Stimulated activated CD8-positive, alpha-beta memory T cell treated with anti-CD3 and anti-CD28 coated beads, Interleukin-4, amount 100 ng/mL, for 1 hour (primary cell): Measurements from ENCODE around the gene LGR6.
A peak's percentile ranks its signal among the peaks of the same experiment; 100 is the strongest.
"Not testable (repeated sequence)": the region's sequence is repeated elsewhere in the genome, so short reads cannot be mapped to it uniquely, and the experiment has no call there.

Source experiments
- DNase-seq, 2 donors: peaks; one replicate each; pipeline ENCODE4 v3.0.0-alpha.2; 2020; ENCODE audit warnings: low read depth in 2 of 2, low spot score in 1 of 2

Gene LGR6

DNA sequence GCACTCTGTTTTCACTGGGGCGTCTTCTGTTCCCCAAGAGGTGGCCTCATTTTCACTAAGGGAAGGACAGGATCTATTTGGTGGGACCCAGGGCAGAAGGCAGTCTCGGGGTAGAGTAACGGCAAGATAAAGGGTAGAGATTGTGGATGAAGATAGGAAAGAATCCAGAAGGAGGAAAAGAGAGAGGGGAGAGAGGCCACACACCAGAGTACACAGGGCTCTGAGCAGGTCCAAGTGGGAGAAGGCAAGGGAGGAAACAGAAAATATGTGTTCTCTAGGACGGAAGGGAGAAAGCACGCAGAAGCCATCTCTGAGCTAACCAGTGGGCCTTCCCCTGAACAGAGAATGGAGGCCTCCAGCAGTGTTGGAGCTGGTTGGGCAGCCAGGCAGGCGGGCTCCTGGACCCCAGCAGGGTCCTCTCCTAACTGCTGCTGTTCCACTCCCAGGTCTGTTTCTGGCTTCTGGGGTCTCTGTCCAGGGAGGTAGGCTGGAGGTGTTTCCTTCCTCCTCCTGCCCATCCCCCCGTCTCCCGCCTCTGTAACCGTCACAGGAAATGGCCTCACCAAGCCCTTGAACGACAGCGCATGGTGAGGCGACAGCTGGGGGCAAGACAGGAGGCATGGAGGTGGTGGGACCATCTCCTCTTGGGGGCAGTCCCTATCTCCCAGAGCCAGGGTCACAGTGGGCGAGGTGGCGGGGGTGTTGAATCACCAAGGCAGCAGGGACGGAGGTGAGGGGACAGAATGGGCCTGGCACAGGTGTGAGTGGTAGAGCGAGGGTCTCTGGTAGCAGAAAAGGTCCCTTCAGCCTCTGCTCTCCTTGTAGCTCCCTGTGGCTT is 33.8 kb upstream of the LGR6 start:
- DNase-seq: peak in 1 of 2 donors; percentile 35

DNA sequence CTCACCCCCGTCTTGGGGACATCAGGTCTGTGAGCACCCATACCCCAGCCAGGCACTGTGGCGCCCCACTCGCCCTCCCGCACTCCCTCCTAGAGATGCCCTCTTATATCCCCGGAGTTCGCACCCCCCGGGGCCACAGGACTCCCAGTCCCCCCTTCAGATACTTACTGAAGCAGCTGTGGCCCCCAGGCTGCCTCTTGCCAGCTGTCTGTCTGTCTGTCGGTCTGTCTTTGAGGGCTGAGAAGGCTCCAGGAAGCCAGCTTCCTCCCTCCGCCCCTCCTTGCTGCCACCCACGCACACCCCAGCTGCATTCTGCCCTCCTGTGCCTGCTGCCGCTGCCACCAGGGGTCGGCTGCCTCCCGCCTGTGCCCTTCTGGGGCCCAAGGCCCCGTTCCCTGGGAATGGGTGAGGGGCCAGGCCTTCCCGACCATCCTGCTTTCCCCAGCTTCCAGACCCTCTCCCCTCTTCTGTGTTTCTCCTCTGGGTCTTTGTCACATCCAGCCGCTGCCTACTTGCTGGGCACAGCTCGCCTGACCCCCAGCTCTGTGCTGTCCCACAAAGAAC is 33.1 kb upstream of the LGR6 start, which contains the start of gene PTPN7:
Gene PTPN7, minus strand, starts transcription at position 226 of the 564 bp plus-strand sequence. CDS start 1,200 bp downstream, outside the sequence.
- peak in 1 of 2 donors; percentile 77 for DNase-seq

DNA sequence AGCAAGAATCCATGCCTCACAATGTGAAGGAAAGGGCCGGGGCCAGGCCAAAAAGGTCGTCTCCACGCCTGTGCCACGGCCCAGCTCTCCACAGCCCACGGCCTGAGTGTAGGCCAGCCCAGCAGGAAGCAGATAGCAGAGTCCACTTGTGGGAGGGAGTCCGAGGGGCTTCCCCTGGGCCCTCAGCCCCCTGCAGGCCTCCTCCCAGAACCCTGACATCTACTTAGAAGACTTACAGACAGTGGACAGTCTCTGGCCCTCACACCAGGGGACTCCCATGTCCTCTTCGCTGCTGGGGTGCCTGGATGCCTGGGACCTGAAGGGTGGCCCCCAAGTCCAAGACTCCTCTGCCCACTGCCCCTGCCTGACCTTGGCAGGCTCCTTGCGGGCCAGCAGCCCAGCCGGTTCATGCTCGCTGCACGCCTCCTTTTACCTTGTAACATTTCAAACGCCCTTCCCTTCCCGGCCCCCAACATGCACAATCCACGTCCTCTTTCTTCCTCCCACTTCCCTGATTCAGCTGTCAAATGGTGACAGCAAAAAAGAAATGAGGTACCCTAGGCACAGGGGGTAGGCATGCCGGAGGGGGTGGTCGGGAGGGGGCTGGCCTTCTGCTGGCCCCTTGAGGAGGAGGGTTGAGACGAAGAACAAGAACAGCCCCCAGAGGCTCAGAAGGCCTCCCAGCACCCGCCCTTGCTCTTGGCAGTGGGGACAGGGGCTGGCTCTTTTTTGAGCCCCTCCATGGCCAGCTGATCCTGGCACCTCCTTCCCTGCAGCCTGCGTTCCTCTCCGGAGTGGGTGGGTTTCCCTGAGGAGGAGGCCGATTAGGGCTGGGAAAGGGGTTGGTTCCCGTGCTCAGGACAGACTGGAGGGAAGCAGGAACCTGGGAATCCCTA is 32.2 kb upstream of the LGR6 start:
- no peak for DNase-seq

DNA sequence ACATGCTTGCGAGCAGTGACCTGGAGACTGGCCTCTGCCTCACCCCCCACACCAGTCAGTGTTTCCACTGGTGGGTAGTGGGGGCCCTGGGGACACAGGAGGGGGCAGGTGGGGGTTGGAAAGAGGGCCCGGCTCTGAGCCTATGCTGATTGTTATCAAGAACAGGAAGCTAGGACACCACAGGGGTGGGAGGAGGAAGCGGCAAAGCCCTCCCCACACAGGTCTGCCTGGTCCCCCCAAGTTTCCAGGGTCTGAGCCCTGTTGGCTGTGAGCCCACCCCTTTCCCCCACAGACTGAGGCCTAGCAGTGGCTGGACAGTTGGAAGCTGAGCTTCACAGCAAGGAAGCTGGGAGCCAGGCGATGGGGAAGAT is 31.6 kb upstream of the LGR6 start:
- no peak for DNase-seq

DNA sequence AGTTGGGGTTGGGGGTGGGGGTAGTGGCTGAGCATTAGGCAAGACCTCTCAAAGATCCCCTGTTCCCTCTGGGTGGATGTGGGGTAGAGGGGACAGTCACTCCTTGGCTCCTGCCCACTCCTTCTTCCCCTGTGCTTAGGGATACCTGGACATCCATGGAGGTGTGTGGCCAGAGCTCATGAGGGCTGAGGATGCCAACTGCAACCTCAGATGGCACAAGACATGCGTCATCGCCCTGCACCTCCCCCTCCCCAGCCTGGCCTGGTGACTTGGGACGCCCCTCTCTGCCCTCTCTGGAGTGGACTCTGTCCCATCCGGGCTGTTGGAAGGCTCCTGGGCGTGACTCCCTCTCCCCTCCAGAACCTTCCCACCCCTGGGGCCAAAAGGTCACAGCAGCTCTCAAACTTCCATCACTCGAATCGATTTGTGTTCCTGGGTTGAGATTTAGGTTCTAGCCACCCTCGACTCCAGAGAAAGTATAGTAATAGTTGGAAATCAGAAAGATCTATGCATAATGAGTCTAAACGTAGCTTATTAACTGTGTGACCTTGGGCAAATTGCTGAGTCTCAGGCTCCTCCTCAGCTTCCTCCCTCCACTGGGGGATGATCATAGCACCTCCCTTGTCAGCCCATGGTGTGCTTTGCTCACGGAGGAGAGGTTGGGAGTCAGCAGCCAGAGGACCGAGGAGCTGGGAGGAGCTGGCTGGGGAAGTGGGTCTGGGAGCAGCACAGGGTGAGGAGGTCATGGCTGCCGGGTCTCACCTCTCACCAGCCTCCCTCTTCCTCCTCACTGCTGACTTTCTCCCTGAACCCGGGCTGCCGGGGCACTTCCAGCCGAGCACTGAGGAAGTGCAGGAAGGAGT is 30.9 kb upstream of the LGR6 start:
- no peak for DNase-seq

GRCh38 chr1:202163281-202164270 is 30.0 kb upstream of the LGR6 start:
- no peak for DNase-seq

DNA sequence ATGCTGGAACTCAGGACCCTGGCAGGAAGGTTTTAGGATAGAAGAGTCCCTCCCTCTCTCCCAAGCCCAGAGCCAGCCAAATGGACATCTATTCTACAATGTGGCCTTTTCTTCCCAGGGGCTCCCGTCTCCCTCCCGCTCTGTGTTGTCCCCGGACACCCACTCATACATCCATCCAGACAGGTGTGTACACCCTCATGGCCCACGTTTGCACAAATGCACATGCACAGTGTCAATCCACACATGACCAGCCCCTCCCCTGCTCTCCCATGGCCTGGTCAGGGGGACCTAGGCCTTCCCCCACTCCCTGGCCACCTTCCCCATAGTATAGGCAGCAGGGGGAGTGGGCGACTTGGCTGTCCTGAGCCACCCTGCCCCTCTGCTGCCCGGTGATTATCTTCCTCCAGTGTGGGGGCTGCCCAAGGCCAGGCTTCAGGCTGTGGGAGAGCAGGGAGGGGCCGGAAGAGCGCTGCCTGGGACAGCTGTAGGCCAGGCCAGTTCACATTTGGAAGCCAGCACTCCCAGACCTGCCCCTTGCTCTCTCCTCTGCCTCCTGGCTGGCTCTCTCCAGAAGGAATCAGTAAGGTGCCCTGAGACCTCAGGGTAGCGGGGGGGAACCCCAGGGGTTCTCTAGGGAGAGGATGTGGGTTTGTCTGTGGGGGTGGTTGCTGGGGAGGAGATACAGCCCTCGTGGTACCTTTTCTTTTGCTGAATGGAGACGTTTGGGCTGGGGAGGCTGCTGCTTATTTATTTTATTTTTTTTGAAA is 29.1 kb upstream of the LGR6 start:
- peak in 1 of 2 donors; percentile 55 for DNase-seq

DNA sequence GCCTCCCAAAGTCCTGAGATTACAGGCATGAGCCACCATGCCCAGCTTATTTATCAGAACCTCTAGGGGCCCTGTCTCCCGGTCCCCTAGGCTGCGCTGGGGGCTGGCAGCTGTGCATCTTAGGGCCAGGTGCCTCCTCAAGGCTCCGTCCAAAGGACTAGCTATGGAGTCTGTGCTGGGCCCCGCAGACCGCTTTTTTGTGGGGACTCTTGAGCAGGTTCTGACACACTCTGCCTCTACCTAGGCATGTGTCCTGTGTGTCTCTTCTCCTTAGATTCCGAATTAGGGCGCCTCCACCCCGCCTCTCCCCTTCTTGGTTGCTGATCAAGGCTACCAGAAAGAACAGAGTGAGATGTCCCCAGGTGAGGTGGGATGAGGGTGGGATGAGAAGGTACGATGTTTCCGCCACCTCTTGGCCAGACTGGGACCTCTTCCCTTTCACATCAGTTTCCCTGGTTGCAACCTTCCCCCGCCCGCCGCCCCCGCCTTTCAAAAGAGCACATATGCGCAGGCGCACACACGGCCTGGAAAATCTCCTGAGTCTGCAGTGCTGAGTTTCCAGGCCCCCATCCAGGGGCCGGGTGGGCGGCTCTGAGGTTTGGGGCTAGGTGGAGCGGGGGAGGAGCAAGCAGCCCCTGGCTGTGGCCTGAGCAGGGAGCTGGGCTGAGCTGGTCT is 28.2 kb upstream of the LGR6 start:
- DNase-seq: no peak

DNA sequence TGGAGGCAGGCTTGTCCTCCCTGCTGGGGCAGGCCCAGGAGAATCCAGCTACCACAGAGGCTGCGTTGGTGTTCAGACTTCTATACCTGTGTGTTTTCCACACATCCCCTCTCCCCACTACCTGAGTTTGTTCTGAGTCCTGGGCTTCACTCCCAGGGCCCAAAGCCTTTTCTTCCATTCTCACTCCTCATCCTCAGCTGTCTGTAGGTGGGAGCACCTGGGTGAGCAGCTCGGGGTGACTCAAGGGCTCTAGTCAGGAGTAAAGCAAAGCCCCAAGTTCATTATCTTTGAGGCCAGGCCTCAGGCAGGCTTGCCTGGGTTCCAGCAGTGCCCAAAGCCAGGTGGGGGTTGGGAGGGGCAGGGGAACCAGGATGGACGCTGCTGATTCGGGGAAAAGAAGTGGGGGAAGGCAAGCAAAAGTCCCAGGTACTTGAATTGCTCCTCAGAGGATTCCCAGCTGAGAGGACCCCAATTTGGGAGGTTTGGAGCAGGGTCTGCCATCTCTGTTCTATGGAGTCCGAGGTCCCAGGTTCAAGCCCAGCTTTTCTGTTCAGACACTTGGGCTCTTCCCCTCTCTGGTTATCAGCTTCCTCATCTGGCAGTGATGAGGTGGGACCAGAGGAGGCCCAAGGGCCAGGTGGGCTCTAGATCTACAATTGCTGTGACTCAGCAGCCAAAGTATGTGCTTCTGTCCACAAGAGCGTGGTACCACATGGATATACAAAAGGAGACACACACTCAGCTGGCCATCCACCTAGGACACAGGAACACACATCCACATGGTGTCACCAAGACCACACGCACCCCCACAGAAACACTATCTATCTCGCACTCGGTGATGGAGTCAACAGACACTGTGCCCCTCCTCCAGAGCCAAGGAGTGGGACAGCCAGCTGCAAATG is 27.4 kb upstream of the LGR6 start:
- DNase-seq: no peak

- not testable (repeated sequence) for DNase-seq
Observed at GRCh38 chr1:202167054-202167453, 26.5 kb upstream of the LGR6 start.

DNA sequence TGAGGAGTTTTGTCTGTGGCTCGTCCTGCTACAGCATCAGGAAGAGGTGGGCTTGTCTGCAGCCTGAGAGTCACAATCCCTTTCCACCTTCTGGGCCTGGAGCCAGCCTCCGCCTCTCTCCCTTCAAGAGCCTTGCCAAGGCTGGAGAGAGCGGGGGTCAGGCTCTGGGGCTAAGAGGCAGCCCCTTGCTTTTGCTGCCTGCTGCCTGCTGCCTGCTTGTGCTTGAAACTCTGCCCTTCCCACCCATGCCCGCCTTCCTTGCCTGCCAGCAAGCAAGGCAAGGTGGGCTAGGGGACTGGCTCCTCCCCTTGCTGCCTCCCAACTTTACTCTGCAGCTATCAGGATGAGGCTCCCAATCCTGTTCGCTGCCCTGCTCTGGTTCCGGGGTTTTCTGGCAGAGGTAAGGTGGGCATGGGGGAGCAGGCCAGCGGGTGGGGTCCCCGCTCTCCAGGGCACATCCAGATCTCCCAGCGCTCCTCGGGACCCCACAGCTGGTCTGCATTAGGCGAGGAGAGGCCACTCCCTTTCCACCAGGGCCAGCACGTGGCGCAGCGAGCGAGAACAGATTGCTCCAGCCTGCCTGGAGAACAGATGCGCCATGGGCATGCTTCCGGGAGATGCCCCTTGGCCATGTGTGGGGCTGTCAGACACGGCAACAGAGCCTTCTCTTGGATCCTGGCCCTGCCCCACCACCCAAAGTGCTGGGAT is 25.7 kb upstream of the LGR6 start:
- no peak for DNase-seq

- no peak for DNase-seq
Observed at GRCh38 chr1:202168861-202169260, 24.7 kb upstream of the LGR6 start.

GRCh38 chr1:202170726-202171125 is 22.9 kb upstream of the LGR6 start:
- DNase-seq: no peak

DNA sequence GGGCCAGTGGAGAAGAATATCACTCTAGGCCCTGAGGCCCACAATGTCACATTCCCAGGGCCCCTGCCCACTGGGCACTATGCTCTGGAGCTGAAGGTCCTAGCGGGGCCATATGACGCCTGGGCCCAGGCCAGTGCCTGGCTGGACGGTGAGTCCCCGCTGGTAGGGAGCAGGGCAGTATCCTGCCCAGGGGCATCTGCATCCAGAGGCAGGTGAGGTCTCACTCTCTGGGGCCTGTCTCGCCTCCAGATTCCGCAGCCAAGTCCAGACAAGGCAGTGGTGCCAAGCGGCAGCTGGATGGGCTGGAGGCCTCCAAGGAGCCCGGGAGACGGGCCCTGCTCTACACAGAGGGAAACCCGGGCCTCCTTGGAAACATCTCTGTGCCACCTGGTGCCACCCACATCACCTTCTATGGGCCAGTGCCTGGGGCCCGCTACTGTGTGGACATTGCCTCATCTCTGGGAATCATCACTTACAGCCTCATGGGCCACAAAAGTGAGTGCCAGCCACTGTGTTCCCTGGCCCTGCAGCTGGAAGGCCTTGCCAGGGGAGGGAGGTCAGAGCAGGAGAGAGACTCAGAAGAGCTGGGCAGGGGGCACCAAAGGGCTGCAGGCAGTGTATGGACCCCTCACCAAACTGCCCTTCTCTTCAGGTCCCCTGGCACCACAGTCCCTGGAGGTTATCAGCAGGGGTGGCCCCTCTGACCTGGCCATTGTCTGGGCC is 22.1 kb upstream of the LGR6 start:
- DNase-seq: no peak

- no peak for DNase-seq
Observed at GRCh38 chr1:202172015-202172355, 21.6 kb upstream of the LGR6 start.

DNA sequence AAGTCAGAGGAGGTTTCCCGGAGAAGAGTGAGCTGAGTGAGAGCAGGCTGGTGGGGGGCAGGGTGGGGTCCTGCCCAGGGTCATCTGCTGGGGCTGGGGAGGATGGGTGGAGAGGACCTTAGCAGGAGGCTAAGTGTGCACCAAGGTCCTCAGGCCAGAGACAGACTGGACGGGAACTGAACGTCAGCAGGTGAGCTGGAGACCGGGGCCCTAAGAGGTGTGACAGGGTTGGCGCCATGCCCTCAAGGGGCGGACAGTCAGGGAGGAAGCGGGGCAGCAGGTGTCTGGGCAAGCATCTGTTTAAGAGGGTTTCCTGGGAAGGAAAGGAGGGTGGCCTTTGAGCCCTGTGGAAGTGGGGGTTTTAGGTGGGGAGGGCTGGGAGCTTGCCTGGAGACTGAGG is 19.6 kb upstream of the LGR6 start:
- no peak for DNase-seq
